ENCODE results near the gene SLC12A5.
"Not testable (repeated sequence)": the region's sequence is repeated elsewhere in the genome, so short reads cannot be mapped to it uniquely, and the experiment has no call there.

SLC12A5 gene

GRCh38 chr20:46099491-46100287, 70.7 kb downstream of the SLC12A5 start:
- no peak overlapping the region for H3K4me3 ChIP-seq
- H3K4me2 ChIP-seq, result peak overlapping the region; percentile 6; the same call in 1 of the 2 replicates
- H3K4me1 ChIP-seq, result no peaks in the 10 kb centered on the region; the same call in 1 of the 2 replicates
- peaks cover 11% of the 10 kb centered on the region; the same call in 1 of the 2 replicates for H3K27me3 ChIP-seq
- H3K9me3 ChIP-seq, result no peaks in the 10 kb centered on the region
- no peaks in the 10 kb centered on the region for H3K36me3 ChIP-seq
- H4K20me1 ChIP-seq, result no peaks in the 10 kb centered on the region
- H3K27ac ChIP-seq, result no peak overlapping the region
- TF ChIP-seq Cebpa-rat (IDR thresholded peaks at IDR 0.05), result no peak
- no peak overlapping the region for H3K9ac ChIP-seq

DNA sequence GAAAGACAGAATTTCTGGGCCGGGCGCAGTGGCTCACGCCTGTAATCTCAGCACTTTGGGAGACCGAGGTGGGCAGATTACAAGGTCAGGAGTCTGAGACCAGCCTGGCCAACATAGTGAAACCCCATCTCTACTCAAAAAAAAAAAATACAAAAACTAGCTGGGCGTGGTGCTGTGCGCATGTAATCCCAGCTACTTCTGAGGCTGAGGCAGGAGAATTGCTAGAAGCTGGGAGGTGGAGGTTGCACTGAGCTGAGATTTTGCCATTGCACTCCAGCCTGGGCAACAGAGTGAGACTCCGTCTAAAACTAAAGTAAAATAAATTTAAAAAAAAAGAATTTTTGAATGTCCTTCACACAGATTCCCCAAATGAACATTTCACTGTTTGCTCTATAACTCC, 71.4 kb downstream of the SLC12A5 start:
- H3K27ac ChIP-seq, H4K20me1 ChIP-seq, H3K36me3 ChIP-seq, H3K9me3 ChIP-seq, H3K4me1 ChIP-seq, H3K4me3 ChIP-seq, H3K4me2 ChIP-seq, H3K9ac ChIP-seq: not testable (repeated sequence)
- peaks cover 11% of the 10 kb centered on the region; the same call in 1 of the 2 replicates for H3K27me3 ChIP-seq

- Histone ChIP-seq H4K20me1 (no peaks in the 10 kb centered on the region), H3K36me3 (no peaks in the 10 kb centered on the region), H3K4me2 (no peak overlapping the region), H3K27me3 (peaks cover 11% of the 10 kb centered on the region; the same call in 1 of the 2 replicates), H3K4me1 (no peaks in the 10 kb centered on the region; the same call in 1 of the 2 replicates), H3K9ac (no peak overlapping the region), H3K9me3 (no peaks in the 10 kb centered on the region), H3K27ac (no peak overlapping the region), H3K4me3 (no peak overlapping the region)
- no peak for TF ChIP-seq Cebpa-rat (IDR thresholded peaks at IDR 0.05)
These were observed 72.0 kb downstream of the SLC12A5 start for GRCh38 chr20:46100988-46101387.

DNA sequence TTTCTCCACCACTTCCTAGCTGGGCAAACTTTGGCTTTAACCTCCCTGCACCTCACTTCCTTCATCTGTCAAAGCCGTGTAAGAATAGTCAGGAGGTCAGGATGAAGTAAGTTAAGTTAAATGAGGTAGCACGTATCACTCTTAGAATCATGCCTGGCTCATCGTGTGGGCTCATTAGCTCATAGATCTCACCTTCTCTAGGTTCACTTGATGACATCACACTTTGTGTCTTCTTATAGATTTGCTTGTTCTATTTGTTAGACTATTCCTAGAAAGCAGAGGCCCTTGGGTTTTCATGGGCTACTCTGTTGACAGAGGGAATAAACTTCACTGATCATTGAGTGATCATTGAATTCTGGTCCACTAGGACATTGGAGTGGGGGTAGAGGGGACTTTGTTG, 72.9 kb downstream of the SLC12A5 start:
- no peak overlapping the region for H3K27ac ChIP-seq
- H3K4me3 ChIP-seq, result no peak overlapping the region
- H3K27me3 ChIP-seq, result peaks cover 11% of the 10 kb centered on the region; the same call in 1 of the 2 replicates
- no peak overlapping the region for H3K4me2 ChIP-seq
- no peak for TF ChIP-seq Cebpa-rat (IDR thresholded peaks at IDR 0.05)
- no peaks in the 10 kb centered on the region; the same call in 1 of the 2 replicates for H3K4me1 ChIP-seq
- no peak overlapping the region for H3K9ac ChIP-seq
- H4K20me1 ChIP-seq, result no peaks in the 10 kb centered on the region
- H3K36me3 ChIP-seq, result no peaks in the 10 kb centered on the region
- no peaks in the 10 kb centered on the region for H3K9me3 ChIP-seq

DNA sequence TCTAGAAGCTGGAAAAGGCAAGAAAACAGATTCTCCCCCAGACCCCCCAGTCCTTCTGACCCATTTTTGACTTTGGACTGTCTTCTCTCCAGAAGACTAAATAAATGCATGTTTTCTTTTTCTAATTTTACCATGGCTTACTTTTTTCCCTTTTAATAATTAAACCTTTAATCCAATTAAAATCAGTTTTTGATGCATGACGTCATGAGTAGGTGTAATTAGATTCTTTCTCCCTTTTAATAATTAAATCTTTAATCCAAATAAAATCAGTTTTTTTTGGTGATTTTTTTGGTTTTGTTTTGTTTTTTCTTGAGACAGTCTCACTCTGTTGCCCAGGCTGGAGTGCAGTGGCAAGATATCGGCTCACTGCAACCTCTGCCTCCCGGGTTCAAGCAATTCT, 73.9 kb downstream of the SLC12A5 start:
- H3K4me2 ChIP-seq, result no peak overlapping the region
- TF ChIP-seq Cebpa-rat (IDR thresholded peaks at IDR 0.05), result no peak
- H3K36me3 ChIP-seq, result no peaks in the 10 kb centered on the region
- H3K4me3 ChIP-seq, result no peak overlapping the region
- no peak overlapping the region for H3K9ac ChIP-seq
- no peak overlapping the region for H3K27ac ChIP-seq
- no peaks in the 10 kb centered on the region for H3K9me3 ChIP-seq
- no peaks in the 10 kb centered on the region; the same call in 1 of the 2 replicates for H3K4me1 ChIP-seq
- no peaks in the 10 kb centered on the region for H4K20me1 ChIP-seq
- H3K27me3 ChIP-seq, result peaks cover 11% of the 10 kb centered on the region; the same call in 1 of the 2 replicates

GRCh38 chr20:46104262-46104661, 75.2 kb downstream of the SLC12A5 start:
- Histone ChIP-seq H3K9ac (no peak overlapping the region), H3K36me3 (no peaks in the 10 kb centered on the region), H3K4me1 (no peaks in the 10 kb centered on the region; the same call in 1 of the 2 replicates)

GRCh38 chr20:46107061-46107460, 78.0 kb downstream of the SLC12A5 start:
- H3K9ac ChIP-seq, result no peak overlapping the region
- H3K27me3 ChIP-seq, result no peaks in the 10 kb centered on the region
- H4K20me1 ChIP-seq, result no peaks in the 10 kb centered on the region
- H3K27ac ChIP-seq, result no peak overlapping the region
- H3K4me1 ChIP-seq, result peaks cover 6% of the 10 kb centered on the region
- no peak for TF ChIP-seq Cebpa-rat (IDR thresholded peaks at IDR 0.05)
- H3K4me3 ChIP-seq, result no peak overlapping the region
- H3K36me3 ChIP-seq, result no peaks in the 10 kb centered on the region
- H3K9me3 ChIP-seq, result no peaks in the 10 kb centered on the region
- no peak overlapping the region for H3K4me2 ChIP-seq

More at GRCh38 chr20:46104262-46104661, 75.2 kb downstream of the SLC12A5 start:
- Histone ChIP-seq H3K9me3 (no peaks in the 10 kb centered on the region), H4K20me1 (no peaks in the 10 kb centered on the region), H3K27ac (no peak overlapping the region), H3K4me2 (no peak overlapping the region), H3K4me3 (no peak overlapping the region), H3K27me3 (peaks cover 9% of the 10 kb centered on the region; the same call in 1 of the 2 replicates)
- TF ChIP-seq Cebpa-rat (IDR thresholded peaks at IDR 0.05), result no peak

DNA sequence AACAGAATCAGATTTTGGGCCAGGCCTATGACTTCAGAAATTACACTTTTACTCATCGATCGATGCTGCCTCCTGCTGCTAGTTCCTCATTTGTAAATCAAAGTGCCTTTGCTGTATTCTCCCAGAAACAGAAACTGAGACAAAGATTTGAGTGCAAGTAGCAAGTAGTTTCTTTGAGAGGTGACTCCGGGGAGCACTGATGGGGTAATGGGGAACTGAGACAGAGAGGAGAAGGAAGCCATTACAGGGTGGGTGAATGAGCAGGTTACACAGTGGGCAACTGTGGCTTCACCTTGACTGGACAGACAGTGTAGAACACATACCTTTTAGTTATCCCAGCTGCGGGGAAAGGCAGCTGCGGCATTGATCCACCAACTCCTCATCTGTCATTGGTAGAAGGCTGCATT, 79.4 kb downstream of the SLC12A5 start:
- H3K9ac ChIP-seq, result no peak overlapping the region
- H3K4me2 ChIP-seq, result no peak overlapping the region
- no peak overlapping the region for H3K27ac ChIP-seq
- H3K4me3 ChIP-seq, result no peak overlapping the region
- no peaks in the 10 kb centered on the region for H4K20me1 ChIP-seq
- H3K9me3 ChIP-seq, result no peaks in the 10 kb centered on the region
- peaks cover 6% of the 10 kb centered on the region for H3K4me1 ChIP-seq
- H3K27me3 ChIP-seq, result no peaks in the 10 kb centered on the region
- H3K36me3 ChIP-seq, result no peaks in the 10 kb centered on the region
- TF ChIP-seq Cebpa-rat (IDR thresholded peaks at IDR 0.05), result no peak

DNA sequence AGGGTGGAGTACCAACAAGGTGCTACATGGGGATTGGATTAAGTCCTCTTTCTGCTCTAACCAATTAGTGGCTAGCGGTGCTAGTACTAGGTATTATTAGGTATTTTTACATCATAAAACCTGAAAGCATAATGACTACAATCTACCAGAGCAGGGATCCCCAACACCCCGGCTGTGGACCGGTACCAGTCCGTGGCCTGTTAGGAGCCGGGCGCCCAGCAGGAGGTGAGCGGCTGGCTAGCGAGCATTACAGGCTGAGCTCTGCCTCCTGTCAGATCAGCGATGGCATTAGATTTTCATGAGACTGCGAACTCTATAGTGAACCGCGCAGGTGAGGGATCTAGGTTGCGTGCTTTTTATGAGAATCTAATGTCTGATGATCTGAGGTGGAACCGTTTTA, 80.0 kb downstream of the SLC12A5 start:
- H4K20me1 ChIP-seq, result no peaks in the 10 kb centered on the region
- no peaks in the 10 kb centered on the region for H3K36me3 ChIP-seq
- no peak overlapping the region for H3K4me3 ChIP-seq
- H3K9me3 ChIP-seq, result no peaks in the 10 kb centered on the region
- no peaks in the 10 kb centered on the region for H3K27me3 ChIP-seq
- H3K4me1 ChIP-seq, result peaks cover 6% of the 10 kb centered on the region
- no peak overlapping the region for H3K4me2 ChIP-seq
- no peak overlapping the region for H3K27ac ChIP-seq
- no peak for TF ChIP-seq Cebpa-rat (IDR thresholded peaks at IDR 0.05)
- no peak overlapping the region for H3K9ac ChIP-seq
